ENCODE measurements around the gene PM20D2.

Gene PM20D2

DNA sequence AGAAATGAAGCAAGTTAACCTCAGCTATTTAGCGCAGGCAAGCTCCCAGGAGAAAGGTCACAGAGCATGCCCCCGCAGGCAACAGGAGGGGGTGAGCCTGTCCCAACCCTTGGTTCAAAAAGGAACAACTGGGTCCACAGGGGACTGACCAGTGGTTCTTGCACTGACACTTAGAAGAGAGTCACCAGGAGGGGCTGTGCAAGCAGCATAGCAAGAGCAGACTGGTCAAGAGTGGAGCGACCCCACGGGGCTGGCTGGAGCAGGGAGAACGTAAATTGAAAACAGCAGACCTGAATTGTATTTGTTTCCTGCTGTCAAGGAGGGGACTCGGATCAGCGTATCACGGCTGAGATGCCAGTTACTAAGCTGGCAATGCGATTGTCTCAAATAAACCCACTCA lies 38.5 kb downstream of the PM20D2 start (continued):
- TF ChIP-seq ZSCAN4 (tag by site-specific recombination; IDR thresholded peaks at IDR 0.05) (no peak), OVOL3 (tag by site-specific recombination; IDR thresholded peaks at IDR 0.05) (no peak), ZNF362 (tag by site-specific recombination; IDR thresholded peaks at IDR 0.05) (no peak), ZNF19 (tag by site-specific recombination; IDR thresholded peaks at IDR 0.05; ENCODE audit: low read depth) (no peak), ZBTB1 (tag by site-specific recombination; IDR thresholded peaks at IDR 0.05) (no peak), ZNF433 (tag by site-specific recombination; IDR thresholded peaks at IDR 0.05; ENCODE audit: low read depth) (no peak), GFI1B (tag by site-specific recombination; IDR thresholded peaks at IDR 0.05) (no peak), ZNF140 (tag by site-specific recombination; IDR thresholded peaks at IDR 0.05) (no peak)
- TF ChIP-seq, protein P1, sequence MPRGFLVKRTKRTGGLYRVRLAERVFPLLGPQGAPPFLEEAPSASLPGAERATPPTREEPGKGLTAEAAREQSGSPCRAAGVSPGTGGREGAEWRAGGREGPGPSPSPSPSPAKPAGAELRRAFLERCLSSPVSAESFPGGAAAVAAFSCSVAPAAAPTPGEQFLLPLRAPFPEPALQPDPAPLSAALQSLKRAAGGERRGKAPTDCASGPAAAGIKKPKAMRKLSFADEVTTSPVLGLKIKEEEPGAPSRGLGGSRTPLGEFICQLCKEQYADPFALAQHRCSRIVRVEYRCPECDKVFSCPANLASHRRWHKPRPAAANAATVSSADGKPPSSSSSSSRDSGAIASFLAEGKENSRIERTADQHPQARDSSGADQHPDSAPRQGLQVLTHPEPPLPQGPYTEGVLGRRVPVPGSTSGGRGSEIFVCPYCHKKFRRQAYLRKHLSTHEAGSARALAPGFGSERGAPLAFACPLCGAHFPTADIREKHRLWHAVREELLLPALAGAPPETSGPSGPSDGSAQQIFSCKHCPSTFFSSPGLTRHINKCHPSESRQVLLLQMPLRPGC (tag by site-specific recombination; IDR thresholded peaks at IDR 0.05), result no peak
- TF ChIP-seq, protein P2, sequence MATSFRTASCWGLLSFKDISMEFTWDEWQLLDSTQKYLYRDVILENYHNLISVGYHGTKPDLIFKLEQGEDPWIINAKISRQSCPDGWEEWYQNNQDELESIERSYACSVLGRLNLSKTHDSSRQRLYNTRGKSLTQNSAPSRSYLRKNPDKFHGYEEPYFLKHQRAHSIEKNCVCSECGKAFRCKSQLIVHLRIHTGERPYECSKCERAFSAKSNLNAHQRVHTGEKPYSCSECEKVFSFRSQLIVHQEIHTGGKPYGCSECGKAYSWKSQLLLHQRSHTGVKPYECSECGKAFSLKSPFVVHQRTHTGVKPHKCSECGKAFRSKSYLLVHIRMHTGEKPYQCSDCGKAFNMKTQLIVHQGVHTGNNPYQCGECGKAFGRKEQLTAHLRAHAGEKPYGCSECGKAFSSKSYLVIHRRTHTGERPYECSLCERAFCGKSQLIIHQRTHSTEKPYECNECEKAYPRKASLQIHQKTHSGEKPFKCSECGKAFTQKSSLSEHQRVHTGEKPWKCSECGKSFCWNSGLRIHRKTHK (tag by site-specific recombination; IDR thresholded peaks at IDR 0.05), result no peak

GRCh38 chr6:89186762-89187161 lies 40.9 kb downstream of the PM20D2 start:
- TF ChIP-seq KLF7 (tag by site-specific recombination; IDR thresholded peaks at IDR 0.05; ENCODE audit: borderline replicate concordance) (no peak), ZNF707 (tag by site-specific recombination; IDR thresholded peaks at IDR 0.05) (no peak), ZNF121 (tag by site-specific recombination; IDR thresholded peaks at IDR 0.05) (no peak), ZBTB8A (tag by site-specific recombination; IDR thresholded peaks at IDR 0.05) (no peak), MZF1 (tag by site-specific recombination; IDR thresholded peaks at IDR 0.05; ENCODE audit: borderline replicate concordance) (no peak), SP7 (tag by site-specific recombination; IDR thresholded peaks at IDR 0.05) (no peak), ZNF449 (tag by site-specific recombination; IDR thresholded peaks at IDR 0.05) (no peak), SALL2 (tag by site-specific recombination; IDR thresholded peaks at IDR 0.05; ENCODE audit: borderline replicate concordance) (no peak)
- CTCF ChIA-PET, result no interaction called here

More at GRCh38 chr6:89186762-89187161, 40.9 kb downstream of the PM20D2 start:
- no peaks in the 10 kb centered on the region for H3K9me3 ChIP-seq (ENCODE audit: control insufficient read depth, insufficient read depth, low read depth, low read length)
- H3K4me3 ChIP-seq (ENCODE audit: low read depth, low read length), result no peak overlapping the region
- no peaks in the 10 kb centered on the region for H3K36me3 ChIP-seq (ENCODE audit: control insufficient read depth in 2 of 2, insufficient read depth in 1 of 2, low read length in 2 of 2)
- POLR2A ChIA-PET, result no interaction called here
- no peaks in the 10 kb centered on the region for H3K4me1 ChIP-seq (ENCODE audit: control insufficient read depth, insufficient read depth, low read length)
- H3K27ac ChIP-seq (ENCODE audit: extremely low read depth, low read depth, low read length), result no peak overlapping the region
